ENCODE data around the gene ARHGEF28.

The ARHGEF28 gene

GRCh38 chr5:73619606-73620333, 6.2 kb upstream of the ARHGEF28 start:
- DNase-seq (ENCODE audit: low read depth) = no peak

- DNase-seq (ENCODE audit: low read depth) = no peak
Measured at GRCh38 chr5:73620334-73620687, 5.7 kb upstream of the ARHGEF28 start.

- DNase-seq (ENCODE audit: low read depth) = no peak
Measured at GRCh38 chr5:73623060-73623459, 2.9 kb upstream of the ARHGEF28 start.

- no peak for DNase-seq (ENCODE audit: low read depth)
Measured at GRCh38 chr5:73623901-73624404, 2.0 kb upstream of the ARHGEF28 start.

GRCh38 chr5:73624888-73625287, 1.1 kb upstream of the ARHGEF28 start:
- DNase-seq (ENCODE audit: low read depth) = no peak

- DNase-seq (ENCODE audit: low read depth) = no peak
Measured at GRCh38 chr5:73625372-73625943, 538 bp upstream of the ARHGEF28 start.

- DNase-seq (ENCODE audit: low read depth) = no peak
Measured at GRCh38 chr5:73626814-73627313, 868 bp downstream of the ARHGEF28 start.

GRCh38 chr5:73629456-73629855, 3.5 kb downstream of the ARHGEF28 start:
- DNase-seq (ENCODE audit: low read depth) = no peak

- DNase-seq (ENCODE audit: low read depth) = no peak
Measured at GRCh38 chr5:73630765-73631164, 4.8 kb downstream of the ARHGEF28 start.

- DNase-seq (ENCODE audit: low read depth) = no peak
Measured at GRCh38 chr5:73631500-73631899, 5.5 kb downstream of the ARHGEF28 start.

- DNase-seq (ENCODE audit: low read depth) = no peak
Measured at GRCh38 chr5:73633060-73633459, 7.1 kb downstream of the ARHGEF28 start.

GRCh38 chr5:73636408-73636807, 10.4 kb downstream of the ARHGEF28 start:
- no peak for DNase-seq (ENCODE audit: low read depth)

- DNase-seq (ENCODE audit: low read depth) = no peak
Measured at GRCh38 chr5:73637565-73637964, 11.6 kb downstream of the ARHGEF28 start.

GRCh38 chr5:73638344-73639095, 12.5 kb downstream of the ARHGEF28 start:
- DNase-seq (ENCODE audit: low read depth) = no peak

GRCh38 chr5:73640861-73641320, 14.9 kb downstream of the ARHGEF28 start:
- DNase-seq (ENCODE audit: low read depth) = no peak

- no peak for DNase-seq (ENCODE audit: low read depth)
Measured at GRCh38 chr5:73641811-73642210, 15.8 kb downstream of the ARHGEF28 start.

GRCh38 chr5:73642344-73642743, 16.3 kb downstream of the ARHGEF28 start:
- no peak for DNase-seq (ENCODE audit: low read depth)

- DNase-seq (ENCODE audit: low read depth) = no peak
Measured at GRCh38 chr5:73644385-73644963, 18.5 kb downstream of the ARHGEF28 start.

GRCh38 chr5:73647721-73648120, 21.7 kb downstream of the ARHGEF28 start:
- DNase-seq (ENCODE audit: low read depth) = no peak

GRCh38 chr5:73648515-73648914, 22.5 kb downstream of the ARHGEF28 start:
- DNase-seq (ENCODE audit: low read depth) = no peak

GRCh38 chr5:73649926-73650325, 23.9 kb downstream of the ARHGEF28 start:
- no peak for DNase-seq (ENCODE audit: low read depth)

- no peak for DNase-seq (ENCODE audit: low read depth)
Measured at GRCh38 chr5:73652391-73652790, 26.4 kb downstream of the ARHGEF28 start.

Measured in GM04504 (cell line).